Activated CD8-positive, alpha-beta memory T cell treated with anti-CD3 and anti-CD28 coated beads, Interleukin-2, amount 50 U/mL, for 24 hours (primary cell): Measurements from ENCODE around the gene SERPINC1.
"Not testable (repeated sequence)": the region's sequence is repeated elsewhere in the genome, so short reads cannot be mapped to it uniquely, and the experiment has no call there.

Source experiments
- DNase-seq: peaks from one replicate; pipeline ENCODE4 v3.0.0-alpha.2; 2020; ENCODE audit errors: extremely low read depth

Gene SERPINC1

GRCh38 chr1:173863224-173864161, 53.6 kb downstream of the SERPINC1 start:
- DNase-seq: no peak

GRCh38 chr1:173862769-173863223, 54.3 kb downstream of the SERPINC1 start:
- no peak for DNase-seq

- DNase-seq: not testable (repeated sequence)
Observed at GRCh38 chr1:173862146-173862768, 54.9 kb downstream of the SERPINC1 start.

GRCh38 chr1:173861731-173862145, 55.4 kb downstream of the SERPINC1 start:
- no peak for DNase-seq

- no peak for DNase-seq
Observed at GRCh38 chr1:173860065-173860464, 57.1 kb downstream of the SERPINC1 start.

- not testable (repeated sequence) for DNase-seq
Observed at GRCh38 chr1:173859547-173859946, 57.6 kb downstream of the SERPINC1 start.

- no peak for DNase-seq
Observed at GRCh38 chr1:173857363-173857917, 59.7 kb downstream of the SERPINC1 start.

GRCh38 chr1:173856903-173857302, 60.2 kb downstream of the SERPINC1 start:
- DNase-seq: no peak

GRCh38 chr1:173856014-173856413, 61.1 kb downstream of the SERPINC1 start:
- no peak for DNase-seq
